ENCODE data around the gene TXNRD3.
"Not testable (repeated sequence)": the region's sequence is repeated elsewhere in the genome, so short reads cannot be mapped to it uniquely, and the experiment has no call there.

TXNRD3 gene

DNA sequence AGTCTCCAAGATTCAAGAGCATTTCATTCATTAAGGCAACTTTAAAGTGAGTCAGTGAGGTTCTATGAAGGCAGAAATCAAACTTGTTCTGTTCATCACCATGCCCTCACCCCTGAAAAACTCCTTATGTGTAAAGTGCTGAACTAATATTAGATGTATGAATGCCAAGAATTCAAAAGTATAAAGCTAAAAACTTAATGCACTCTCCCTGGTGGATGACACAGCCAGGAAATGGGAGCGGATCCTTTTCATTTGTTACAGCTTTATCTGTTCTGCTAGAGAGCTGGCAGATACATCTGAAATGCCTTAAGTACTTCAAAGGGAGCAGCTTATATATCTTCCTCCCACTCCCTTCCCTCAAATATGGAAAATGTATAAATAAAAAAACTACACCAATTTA is 8.2 kb downstream of the TXNRD3 start:
- H3K4me1 Mint-ChIP-seq, result no peaks in the 10 kb centered on the region
- H3K9me3 Mint-ChIP-seq, result no peaks in the 10 kb centered on the region
- no peak for DNase-seq (ENCODE audit: low spot score in 2 of 2)
- no peak overlapping the region for H3K27ac Mint-ChIP-seq
- H3K4me3 Mint-ChIP-seq, result no peak overlapping the region
- no peak for ATAC-seq (ENCODE audit: low read depth)
- H3K27me3 Mint-ChIP-seq, result peaks cover 18% of the 10 kb centered on the region
- peaks cover 5% of the 10 kb centered on the region for H3K36me3 Mint-ChIP-seq

DNA sequence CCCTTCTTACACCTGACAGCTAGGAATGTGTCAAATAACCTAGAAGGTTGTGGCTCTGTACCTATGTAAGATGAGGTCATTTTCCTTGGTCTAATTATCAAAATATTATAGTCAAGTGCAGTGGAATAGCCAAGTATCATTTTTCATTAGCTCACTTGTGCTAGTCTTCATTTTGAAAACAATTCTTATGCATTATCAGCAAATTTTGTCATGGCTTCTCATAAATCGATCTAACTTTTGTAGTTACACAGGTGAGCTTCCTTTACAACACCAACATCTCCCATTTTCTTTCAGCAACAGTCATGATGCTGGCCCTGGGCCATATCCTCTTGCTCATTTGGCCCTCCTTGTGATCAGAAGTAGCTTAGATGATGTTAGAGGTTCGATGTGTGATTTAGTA is 10.3 kb downstream of the TXNRD3 start:
- Mint-ChIP-seq H3K27ac (no peak overlapping the region), H3K36me3 (peaks cover 13% of the 10 kb centered on the region), H3K4me1 (no peaks in the 10 kb centered on the region), H3K9me3 (no peaks in the 10 kb centered on the region), H3K27me3 (peaks cover 20% of the 10 kb centered on the region), H3K4me3 (no peak overlapping the region)
- ATAC-seq (ENCODE audit: low read depth) (no peak), DNase-seq (ENCODE audit: low spot score in 2 of 2) (no peak)

DNA sequence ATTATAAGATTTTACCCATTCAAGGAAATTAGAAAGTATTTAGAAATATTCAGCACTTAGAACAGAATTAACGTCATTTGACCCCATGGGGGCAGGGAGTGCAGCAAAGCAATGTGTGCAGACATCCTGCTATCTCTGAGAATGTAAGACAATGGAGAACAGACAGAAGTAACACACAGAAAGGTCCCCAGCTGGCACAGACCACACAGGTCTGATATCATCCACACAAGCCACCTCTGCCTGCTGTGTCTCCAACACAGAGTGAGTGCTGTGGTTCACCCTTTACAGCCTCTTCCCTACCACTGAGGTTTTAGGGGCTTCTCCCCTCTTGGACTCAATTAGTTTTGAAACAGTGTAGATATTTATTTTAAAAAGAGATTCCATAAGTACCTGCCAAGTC is 16.1 kb downstream of the TXNRD3 start:
- no peaks in the 10 kb centered on the region for H3K4me1 Mint-ChIP-seq
- peaks cover 13% of the 10 kb centered on the region for H3K27me3 Mint-ChIP-seq
- no peak overlapping the region for H3K4me3 Mint-ChIP-seq
- H3K9me3 Mint-ChIP-seq, result no peaks in the 10 kb centered on the region
- DNase-seq (ENCODE audit: low spot score in 2 of 2), result no peak
- no peak overlapping the region for H3K27ac Mint-ChIP-seq
- no peak for ATAC-seq (ENCODE audit: low read depth)
- peaks cover 11% of the 10 kb centered on the region for H3K36me3 Mint-ChIP-seq

DNA sequence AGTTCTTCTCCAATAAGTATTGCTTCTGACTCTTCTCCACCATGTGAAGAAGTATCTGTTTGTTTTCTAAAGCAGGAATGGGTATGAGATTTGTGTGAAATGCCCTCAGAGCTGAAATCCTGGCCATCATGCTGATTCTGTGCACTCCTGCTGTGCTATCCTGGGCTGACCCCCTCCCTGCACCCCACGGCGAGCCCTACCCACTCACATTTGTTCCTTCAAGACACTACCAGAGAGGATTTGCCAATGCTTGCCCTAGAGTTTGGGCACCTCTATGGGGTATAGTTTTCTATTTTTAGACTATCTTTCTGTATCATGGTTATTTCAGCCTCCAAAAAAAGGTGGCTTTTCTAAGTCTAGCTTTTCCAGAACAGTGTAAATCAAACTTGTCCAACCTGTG is 18.5 kb downstream of the TXNRD3 start:
- H3K27me3 Mint-ChIP-seq, result peaks cover 9% of the 10 kb centered on the region
- no peak overlapping the region for H3K27ac Mint-ChIP-seq
- ATAC-seq (ENCODE audit: low read depth), result no peak
- H3K4me1 Mint-ChIP-seq, result no peaks in the 10 kb centered on the region
- no peak overlapping the region for H3K4me3 Mint-ChIP-seq
- H3K36me3 Mint-ChIP-seq, result peaks cover 9% of the 10 kb centered on the region
- no peaks in the 10 kb centered on the region for H3K9me3 Mint-ChIP-seq
- DNase-seq (ENCODE audit: low spot score in 2 of 2), result no peak

DNA sequence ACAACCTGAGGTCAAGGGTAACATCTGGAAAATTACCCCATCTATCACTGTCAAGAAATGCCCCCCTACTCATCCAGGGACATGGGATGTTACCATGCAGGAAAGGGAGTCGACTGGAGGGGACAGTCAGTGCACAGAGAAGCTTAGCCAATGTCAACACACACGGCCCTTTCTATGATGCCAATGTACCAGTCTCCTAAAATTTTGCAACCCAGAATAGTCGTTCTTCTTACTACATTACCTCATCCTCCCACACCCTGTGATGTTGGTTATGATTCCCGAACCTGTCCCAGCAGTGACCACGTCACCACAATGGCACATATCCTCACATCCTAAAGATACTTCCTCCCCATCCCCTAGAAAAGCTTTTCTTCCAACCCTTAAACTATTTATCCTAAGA is 20.1 kb downstream of the TXNRD3 start:
- no peak for ATAC-seq (ENCODE audit: low read depth)
- H3K4me3 Mint-ChIP-seq, result no peak overlapping the region
- no peak overlapping the region for H3K27ac Mint-ChIP-seq
- DNase-seq (ENCODE audit: low spot score in 2 of 2), result no peak
- no peaks in the 10 kb centered on the region for H3K9me3 Mint-ChIP-seq
- peaks cover 2% of the 10 kb centered on the region for H3K36me3 Mint-ChIP-seq
- H3K27me3 Mint-ChIP-seq, result peaks cover 2% of the 10 kb centered on the region
- H3K4me1 Mint-ChIP-seq, result no peaks in the 10 kb centered on the region

DNA sequence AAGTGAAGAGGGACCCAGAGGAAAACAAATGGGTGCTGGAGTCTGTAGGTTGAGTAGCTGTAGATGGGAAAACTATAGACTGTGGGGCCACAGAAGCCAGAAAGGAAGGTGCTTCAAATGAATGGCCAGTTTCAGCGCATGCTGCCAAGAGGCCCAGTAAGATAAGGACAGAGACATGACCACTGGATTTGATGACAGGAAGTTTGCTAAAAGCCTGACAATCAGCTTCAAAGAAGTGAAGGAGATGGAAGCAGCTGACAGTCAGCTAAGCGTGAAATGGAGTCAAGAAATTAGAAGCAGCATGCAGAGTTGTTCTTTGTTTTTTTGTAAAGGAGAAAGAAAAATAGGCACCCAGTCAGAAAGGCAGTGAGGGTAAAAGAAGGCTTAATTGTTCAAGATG is 24.9 kb downstream of the TXNRD3 start:
- no peaks in the 10 kb centered on the region for H3K4me1 Mint-ChIP-seq
- DNase-seq (ENCODE audit: low spot score in 2 of 2) (no peak), ATAC-seq (ENCODE audit: low read depth) (no peak)
- H3K4me3 Mint-ChIP-seq, result no peak overlapping the region
- no peaks in the 10 kb centered on the region for H3K27me3 Mint-ChIP-seq
- no peak overlapping the region for H3K27ac Mint-ChIP-seq
- no peaks in the 10 kb centered on the region for H3K9me3 Mint-ChIP-seq
- H3K36me3 Mint-ChIP-seq, result no peaks in the 10 kb centered on the region

DNA sequence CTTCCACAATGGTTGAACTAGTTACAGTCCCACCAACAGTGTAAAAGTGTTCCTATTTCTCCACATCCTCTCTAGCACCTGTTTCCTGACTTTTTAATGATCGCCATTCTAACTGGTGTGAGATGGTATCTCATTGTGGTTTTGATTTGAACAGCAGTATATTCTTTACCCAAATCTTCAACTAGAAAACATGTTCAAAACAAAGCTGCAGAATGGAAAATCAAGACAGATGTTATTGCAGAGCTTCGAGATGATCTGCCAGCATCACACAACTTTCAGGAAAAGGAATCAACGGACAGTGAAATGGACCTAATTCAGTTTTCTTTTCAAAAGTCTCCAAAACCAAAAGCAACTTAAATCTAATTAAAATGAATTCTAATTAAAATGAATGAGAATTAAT is 29.2 kb downstream of the TXNRD3 start:
- not testable (repeated sequence) for H3K27me3 Mint-ChIP-seq; H3K4me1 Mint-ChIP-seq; ATAC-seq (ENCODE audit: low read depth); H3K27ac Mint-ChIP-seq; H3K36me3 Mint-ChIP-seq; DNase-seq (ENCODE audit: low spot score in 2 of 2); H3K9me3 Mint-ChIP-seq; H3K4me3 Mint-ChIP-seq

DNA sequence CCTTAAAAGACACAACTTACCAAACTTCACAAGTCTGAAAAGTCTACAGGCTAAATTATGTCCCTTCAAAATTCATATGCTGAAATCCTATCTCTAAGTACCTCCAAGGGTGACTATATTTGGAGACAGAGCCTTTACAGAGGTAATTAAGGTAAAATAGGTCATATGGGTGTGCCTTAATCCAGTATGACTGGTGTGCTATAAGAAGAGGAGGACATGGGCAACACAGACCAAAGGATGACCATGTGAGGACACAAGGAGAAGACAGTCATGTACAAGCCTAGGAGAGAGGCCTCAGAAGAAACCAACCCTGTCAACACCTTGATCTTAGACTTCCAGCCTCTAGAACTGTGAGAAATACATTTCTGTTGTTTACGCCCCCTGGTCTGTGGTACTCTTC is 32.2 kb downstream of the TXNRD3 start:
- Mint-ChIP-seq H3K4me1 (no peaks in the 10 kb centered on the region), H3K9me3 (no peaks in the 10 kb centered on the region), H3K27ac (no peak overlapping the region), H3K36me3 (no peaks in the 10 kb centered on the region), H3K4me3 (no peak overlapping the region), H3K27me3 (peaks cover 3% of the 10 kb centered on the region)
- DNase-seq (ENCODE audit: low spot score in 2 of 2), result no peak
- ATAC-seq (ENCODE audit: low read depth), result no peak

DNA sequence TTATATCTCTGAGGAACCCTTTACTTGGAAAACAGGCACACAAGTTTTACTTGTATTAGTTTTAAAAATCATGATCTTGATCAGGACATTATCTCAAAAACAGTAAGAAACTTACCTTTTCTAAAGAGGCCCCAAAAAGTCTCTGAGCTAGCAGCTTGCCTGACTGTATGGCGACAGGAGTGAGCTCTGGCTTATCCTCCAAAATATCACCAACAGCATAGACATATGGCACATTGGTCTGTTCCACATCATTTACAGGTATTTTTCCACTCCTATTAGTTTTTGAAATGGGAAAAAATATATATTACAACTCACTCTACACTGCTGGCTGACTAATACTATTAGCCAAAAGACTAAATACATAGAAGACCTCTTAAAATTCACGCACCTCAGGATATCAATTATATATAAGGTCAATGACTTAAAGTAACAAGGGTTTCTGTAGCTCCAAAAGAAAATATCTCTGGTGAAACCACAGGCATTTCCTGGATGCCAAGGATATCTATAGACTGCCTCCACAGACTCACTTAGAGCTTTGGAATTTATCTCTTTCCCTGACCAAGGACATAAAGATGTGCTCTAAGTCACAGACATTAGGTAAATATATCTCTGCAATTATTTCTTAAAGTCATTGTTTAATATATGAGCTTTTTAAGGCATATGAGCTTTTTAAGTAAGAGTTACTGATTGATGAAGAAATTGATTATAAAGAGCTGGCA is 33.1 kb downstream of the TXNRD3 start:
- no peaks in the 10 kb centered on the region for H3K9me3 Mint-ChIP-seq
- ATAC-seq (ENCODE audit: low read depth) (no peak), DNase-seq (ENCODE audit: low spot score in 2 of 2) (no peak)
- H3K27ac Mint-ChIP-seq, result no peak overlapping the region
- peaks cover 2% of the 10 kb centered on the region for H3K36me3 Mint-ChIP-seq
- peaks cover 5% of the 10 kb centered on the region for H3K4me1 Mint-ChIP-seq
- no peak overlapping the region for H3K4me3 Mint-ChIP-seq
- peaks cover 6% of the 10 kb centered on the region for H3K27me3 Mint-ChIP-seq

DNA sequence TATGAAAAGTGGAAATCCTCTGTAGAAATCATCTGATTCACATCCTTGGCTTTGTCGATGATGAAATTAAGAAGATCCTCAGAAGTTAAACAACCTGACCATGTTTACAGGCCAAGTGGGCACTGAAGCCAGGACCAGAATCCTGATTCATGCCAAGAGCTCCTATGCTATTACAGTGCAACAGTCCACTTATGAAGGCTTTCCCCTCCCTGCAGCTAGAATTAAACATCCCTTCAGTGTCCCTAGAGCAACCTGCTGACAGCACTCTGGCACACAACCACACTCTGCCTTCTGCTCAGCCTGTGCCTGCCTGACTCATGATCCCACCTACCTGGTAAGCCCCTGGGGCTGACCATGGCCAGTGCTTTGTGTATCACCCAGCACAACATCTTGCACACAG is 33.8 kb downstream of the TXNRD3 start:
- ATAC-seq (ENCODE audit: low read depth) (no peak), DNase-seq (ENCODE audit: low spot score in 2 of 2) (no peak)
- peaks cover 6% of the 10 kb centered on the region for H3K27me3 Mint-ChIP-seq
- H3K4me1 Mint-ChIP-seq, result peaks cover 5% of the 10 kb centered on the region
- H3K9me3 Mint-ChIP-seq, result no peaks in the 10 kb centered on the region
- H3K4me3 Mint-ChIP-seq, result no peak overlapping the region
- no peak overlapping the region for H3K27ac Mint-ChIP-seq
- H3K36me3 Mint-ChIP-seq, result peaks cover 2% of the 10 kb centered on the region

DNA sequence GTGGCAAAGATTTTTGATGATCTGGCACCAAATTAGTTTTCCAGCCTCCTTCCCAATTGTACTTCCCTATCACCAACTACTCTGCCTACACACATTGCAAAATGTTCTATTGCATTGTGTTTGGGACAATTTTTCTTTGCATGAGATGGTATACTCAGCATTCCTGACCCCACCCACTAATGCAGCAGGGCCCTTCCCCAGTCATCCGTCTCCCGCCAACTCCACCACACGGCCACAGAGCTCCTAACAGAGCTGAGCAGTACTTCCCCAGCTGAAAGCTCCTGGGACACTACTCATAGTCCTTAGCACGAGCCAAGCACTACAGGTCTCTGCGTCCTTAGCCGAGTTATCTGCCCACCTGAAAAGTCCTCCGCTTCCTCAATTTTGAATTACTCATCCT is 34.2 kb downstream of the TXNRD3 start:
- peaks cover 6% of the 10 kb centered on the region for H3K27me3 Mint-ChIP-seq
- H3K9me3 Mint-ChIP-seq, result no peaks in the 10 kb centered on the region
- peaks cover 5% of the 10 kb centered on the region for H3K4me1 Mint-ChIP-seq
- DNase-seq (ENCODE audit: low spot score in 2 of 2), result no peak
- no peak for ATAC-seq (ENCODE audit: low read depth)
- peaks cover 2% of the 10 kb centered on the region for H3K36me3 Mint-ChIP-seq
- H3K27ac Mint-ChIP-seq, result no peak overlapping the region
- no peak overlapping the region for H3K4me3 Mint-ChIP-seq

DNA sequence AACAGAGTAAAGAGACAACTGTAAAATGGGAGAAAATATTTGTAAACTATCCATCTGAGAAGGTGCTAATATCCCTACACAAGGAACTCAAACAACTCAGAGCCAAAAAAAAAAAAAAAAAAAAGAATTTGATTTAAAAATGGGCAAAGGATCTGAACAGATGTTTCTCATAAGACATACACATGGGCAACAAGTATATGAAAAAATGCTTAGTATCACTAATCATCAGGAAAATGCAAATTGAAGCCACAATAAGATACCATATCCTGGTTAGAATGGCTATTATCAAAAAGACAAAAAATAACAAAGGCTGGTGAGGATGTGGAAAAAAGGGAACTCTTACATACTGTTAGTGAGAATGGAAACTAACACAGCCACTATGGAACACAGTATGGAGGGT is 36.2 kb downstream of the TXNRD3 start:
- Mint-ChIP-seq H3K27ac (no peak overlapping the region), H3K9me3 (no peaks in the 10 kb centered on the region), H3K4me1 (peaks cover 5% of the 10 kb centered on the region), H3K27me3 (peaks cover 6% of the 10 kb centered on the region), H3K4me3 (no peak overlapping the region), H3K36me3 (peaks cover 2% of the 10 kb centered on the region)
- DNase-seq (ENCODE audit: low spot score in 2 of 2) (no peak), ATAC-seq (ENCODE audit: low read depth) (no peak)

DNA sequence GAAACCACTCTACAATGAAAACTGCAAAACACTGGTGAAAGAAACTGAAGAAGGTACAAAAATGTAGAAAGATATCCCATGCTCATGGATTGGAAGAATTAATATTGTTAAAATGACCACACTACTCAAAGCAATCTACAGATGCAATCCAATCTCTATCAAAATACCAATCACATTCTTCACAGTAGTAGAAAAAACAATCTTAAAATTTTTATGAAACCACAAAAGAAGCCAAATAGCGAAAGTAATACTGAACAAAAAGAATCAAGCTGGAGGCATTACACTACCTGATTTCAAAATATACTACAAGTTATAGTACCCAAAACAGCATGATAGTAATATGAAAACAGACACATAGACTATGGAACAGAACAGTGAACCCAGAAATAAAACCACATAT is 36.9 kb downstream of the TXNRD3 start:
- ATAC-seq (ENCODE audit: low read depth) (no peak), DNase-seq (ENCODE audit: low spot score in 2 of 2) (no peak)
- Mint-ChIP-seq H3K27ac (no peak overlapping the region), H3K27me3 (peaks cover 8% of the 10 kb centered on the region), H3K9me3 (no peaks in the 10 kb centered on the region), H3K36me3 (peaks cover 2% of the 10 kb centered on the region), H3K4me1 (peaks cover 5% of the 10 kb centered on the region), H3K4me3 (no peak overlapping the region)

DNA sequence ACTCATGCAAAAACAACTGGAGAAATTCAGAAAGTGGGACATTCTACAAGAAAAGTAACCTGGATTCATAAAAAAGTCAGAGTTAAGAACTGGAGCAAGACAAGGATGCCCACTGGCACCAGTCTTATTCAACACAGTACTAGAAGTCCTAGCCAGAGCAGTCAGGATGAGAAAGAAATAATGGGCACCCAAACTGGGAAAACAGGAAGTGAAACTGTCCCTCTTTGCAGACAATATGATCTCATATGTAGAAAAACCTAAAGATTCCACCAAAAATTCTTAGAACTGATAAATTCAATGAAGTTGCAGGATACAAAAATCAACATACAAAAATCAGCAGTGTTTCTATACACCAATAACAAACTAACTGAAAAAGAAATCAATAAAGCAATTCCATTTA is 37.4 kb downstream of the TXNRD3 start:
- Mint-ChIP-seq H3K27ac (no peak overlapping the region), H3K27me3 (peaks cover 8% of the 10 kb centered on the region), H3K4me1 (peaks cover 5% of the 10 kb centered on the region), H3K9me3 (no peaks in the 10 kb centered on the region), H3K4me3 (no peak overlapping the region), H3K36me3 (peaks cover 2% of the 10 kb centered on the region)
- DNase-seq (ENCODE audit: low spot score in 2 of 2) (no peak), ATAC-seq (ENCODE audit: low read depth) (no peak)

DNA sequence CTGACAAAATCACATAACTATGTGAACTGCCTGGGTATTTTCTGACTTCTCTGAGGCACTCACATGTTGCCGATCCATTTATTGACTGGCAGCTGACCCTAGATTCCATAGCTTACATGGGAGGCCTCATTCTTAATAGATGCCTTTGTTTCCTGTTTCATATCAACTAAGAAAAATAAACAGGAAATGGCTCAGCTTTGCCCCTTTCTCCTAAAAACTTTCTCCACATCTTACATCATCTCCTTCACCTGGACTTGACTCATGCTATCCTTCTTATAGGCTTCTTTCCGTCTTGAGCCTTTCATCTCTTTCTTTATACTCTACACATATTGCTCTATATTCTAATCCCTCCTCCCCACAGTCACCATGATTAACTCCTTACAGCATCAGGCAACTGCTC is 38.0 kb downstream of the TXNRD3 start:
- H3K27ac Mint-ChIP-seq, result no peak overlapping the region
- peaks cover 5% of the 10 kb centered on the region for H3K4me1 Mint-ChIP-seq
- no peak for DNase-seq (ENCODE audit: low spot score in 2 of 2)
- no peak overlapping the region for H3K4me3 Mint-ChIP-seq
- ATAC-seq (ENCODE audit: low read depth), result no peak
- H3K9me3 Mint-ChIP-seq, result no peaks in the 10 kb centered on the region
- peaks cover 2% of the 10 kb centered on the region for H3K36me3 Mint-ChIP-seq
- H3K27me3 Mint-ChIP-seq, result peaks cover 8% of the 10 kb centered on the region

Data from memory B cell (primary cell).